AG04450 (cell line): ENCODE results near the gene KLK14. TPM values are rescaled to one million over a fixed set of nuclear protein-coding genes. Genes with fewer than 3 reads are reported as not detected.

ENCODE experiments used
- CTCF ChIA-PET: fragments of 300-600, 350-600 bp; formaldehyde crosslinking; extraction: SDS; loops from one replicate; lab custom pipeline; 2022; ENCODE audit warnings: antibody characterized with exemption, inconsistent platforms; lab: Charles Lee
- POLR2A ChIA-PET: fragments of 350-600 bp; formaldehyde crosslinking; extraction: SDS; loops from one replicate; lab custom pipeline; 2021; ENCODE audit warnings: antibody characterized with exemption, inconsistent platforms; lab: Yijun Ruan, JAX
- DNase-seq: peaks from one replicate; pipeline ENCODE4 v3.0.0-alpha.2; 2011; ENCODE audit warnings: low read depth, low spot score
- H3K27ac ChIP-seq: one replicate; pipeline ENCODE4 v1.5.1; 2012; ENCODE audit warnings: low read depth, low read length, control low read depth
- H3K27me3 ChIP-seq: one replicate; pipeline ENCODE4 v1.6.0; 2012; ENCODE audit warnings: low read length; ENCODE audit not compliant: control insufficient read depth, insufficient read depth
- H3K4me3 ChIP-seq: 2 replicates; pipeline ENCODE4 v1.5.1; 2011; ENCODE audit warnings: mild to moderate bottlenecking, low read depth, low read length, control low read depth
- H3K9me3 ChIP-seq: 2 replicates; pipeline ENCODE4 v1.5.1; 2012; ENCODE audit warnings: low read length; ENCODE audit not compliant: control insufficient read depth, insufficient read depth
- CTCF ChIP-seq: IDR thresholded peaks from 2 replicates; pipeline ENCODE4 v1.5.1; 2011; ENCODE audit warnings: low read depth, low read length, control low read depth, inconsistent platforms
- polyA plus RNA-seq: library from polyadenylated mRNA; depleted of rRNA; stranded (reverse); fragments of >200 nt; gene quantifications from 2 replicates; pipeline ENCODE4 v1.2.3, GENCODE V29; 2011

KLK14 gene
- polyA plus RNA-seq, 1 experiment = not detected

GRCh38 chr19:51065221-51065960 lies 17.3 kb downstream of the KLK14 start:
- H3K4me3 ChIP-seq = peak overlapping the region; percentile 13; the same call in 1 of the 2 replicates
- ChIA-PET POLR2A (no interaction called here), CTCF (no interaction called here)
- TF ChIP-seq CTCF = no peak
- no peak overlapping the region for H3K27ac ChIP-seq
- peaks cover 5% of the 10 kb centered on the region; the same call in 1 of the 2 replicates for H3K9me3 ChIP-seq
- no peak for DNase-seq
- no peaks in the 10 kb centered on the region for H3K27me3 ChIP-seq

GRCh38 chr19:51064534-51065220 lies 18.0 kb downstream of the KLK14 start, which contains the start of gene KLK13:
Gene KLK13, minus strand, starts transcription at chr19:51065092. Its CDS starts 25 bp downstream, at chr19:51065067.
- Histone ChIP-seq H3K27ac (no peak within 1 kb of the TSS), H3K27me3 (no peaks in the 10 kb centered on the region), H3K9me3 (peaks cover 5% of the 10 kb centered on the region; the same call in 1 of the 2 replicates), H3K4me3 (peak within 1 kb of the TSS; percentile 13; the same call in 1 of the 2 replicates)
- ChIA-PET CTCF (no interaction called here), POLR2A (no interaction called here)
- TF ChIP-seq CTCF = no peak
- DNase-seq = no peak

- TF ChIP-seq CTCF = no peak
- ChIA-PET POLR2A (no interaction called here), CTCF (no interaction called here)
- Histone ChIP-seq H3K27me3 (no peaks in the 10 kb centered on the region), H3K4me3 (no peak overlapping the region), H3K9me3 (peaks cover 5% of the 10 kb centered on the region; the same call in 1 of the 2 replicates), H3K27ac (no peak overlapping the region)
- no peak for DNase-seq
Measured at GRCh38 chr19:51063664-51064063, 19.0 kb downstream of the KLK14 start.

- POLR2A ChIA-PET = no interaction called here
- no peak for DNase-seq
- no peak for TF ChIP-seq CTCF
- CTCF ChIA-PET = no interaction called here
- Histone ChIP-seq H3K4me3 (no peak overlapping the region), H3K9me3 (peaks cover 5% of the 10 kb centered on the region; the same call in 1 of the 2 replicates), H3K27me3 (no peaks in the 10 kb centered on the region), H3K27ac (no peak overlapping the region)
Measured at GRCh38 chr19:51060973-51061372, 21.7 kb downstream of the KLK14 start.

GRCh38 chr19:51060336-51060735 lies 22.4 kb downstream of the KLK14 start:
- ChIA-PET POLR2A (no interaction called here), CTCF (no interaction called here)
- Histone ChIP-seq H3K27ac (no peak overlapping the region), H3K4me3 (no peak overlapping the region), H3K9me3 (peaks cover 5% of the 10 kb centered on the region; the same call in 1 of the 2 replicates), H3K27me3 (no peaks in the 10 kb centered on the region)
- TF ChIP-seq CTCF = no peak
- no peak for DNase-seq
